Tibial nerve (tissue), 4 donors: Measurements from ENCODE around the gene SERPINA4.
"Not testable (repeated sequence)": the region's sequence is repeated elsewhere in the genome, so short reads cannot be mapped to it uniquely, and the experiment has no call there.

Experiments
- EP300 ChIP-seq, 2 donors: sonication (generic); formaldehyde crosslinking; IDR thresholded peaks; one replicate each; pipeline ENCODE4 v1.6.1; 2017; ENCODE audit warnings: antibody characterized with exemption in 2 of 2, mild to moderate bottlenecking in 1 of 2
- POLR2A ChIP-seq, 2 donors: fragments of 450-650 bp; IDR thresholded peaks; one replicate each; pipeline ENCODE4 v1.6.1; 2017; ENCODE audit warnings: antibody characterized with exemption in 2 of 2, mild to moderate bottlenecking in 2 of 2, moderate library complexity in 2 of 2
- TF ChIP-seq, protein P1 (sequence below), 5 experiments: fragments of 200-600 bp in 3 of 5; fragments of 450-650 bp in 2 of 5; sonication (generic) in 3 of 5; IDR thresholded peaks; one replicate each; pipeline ENCODE4 v1.5.1; 2016 to 2019; ENCODE audit warnings: antibody characterized with exemption in 5 of 5, mild to moderate bottlenecking in 3 of 5, moderate library complexity in 2 of 5

DNA sequence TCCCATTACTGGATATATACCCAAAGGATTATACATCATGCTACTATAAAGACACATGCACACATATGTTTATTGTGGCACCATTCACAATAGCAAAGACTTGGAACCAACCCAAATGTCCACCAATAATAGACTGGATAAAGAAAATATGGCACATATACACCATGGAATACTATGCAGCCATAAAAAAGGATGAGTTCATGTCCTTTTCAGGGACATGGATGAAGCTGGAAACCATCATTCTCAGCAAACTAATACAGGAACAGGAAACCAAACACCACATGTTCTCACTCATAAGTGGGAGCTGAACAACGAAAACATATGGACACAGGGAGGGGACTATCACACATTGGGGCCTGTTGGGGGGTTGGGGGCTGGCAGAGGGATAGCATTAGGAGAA is 47.7 kb downstream of the SERPINA4 start:
- TF ChIP-seq, protein P1, sequence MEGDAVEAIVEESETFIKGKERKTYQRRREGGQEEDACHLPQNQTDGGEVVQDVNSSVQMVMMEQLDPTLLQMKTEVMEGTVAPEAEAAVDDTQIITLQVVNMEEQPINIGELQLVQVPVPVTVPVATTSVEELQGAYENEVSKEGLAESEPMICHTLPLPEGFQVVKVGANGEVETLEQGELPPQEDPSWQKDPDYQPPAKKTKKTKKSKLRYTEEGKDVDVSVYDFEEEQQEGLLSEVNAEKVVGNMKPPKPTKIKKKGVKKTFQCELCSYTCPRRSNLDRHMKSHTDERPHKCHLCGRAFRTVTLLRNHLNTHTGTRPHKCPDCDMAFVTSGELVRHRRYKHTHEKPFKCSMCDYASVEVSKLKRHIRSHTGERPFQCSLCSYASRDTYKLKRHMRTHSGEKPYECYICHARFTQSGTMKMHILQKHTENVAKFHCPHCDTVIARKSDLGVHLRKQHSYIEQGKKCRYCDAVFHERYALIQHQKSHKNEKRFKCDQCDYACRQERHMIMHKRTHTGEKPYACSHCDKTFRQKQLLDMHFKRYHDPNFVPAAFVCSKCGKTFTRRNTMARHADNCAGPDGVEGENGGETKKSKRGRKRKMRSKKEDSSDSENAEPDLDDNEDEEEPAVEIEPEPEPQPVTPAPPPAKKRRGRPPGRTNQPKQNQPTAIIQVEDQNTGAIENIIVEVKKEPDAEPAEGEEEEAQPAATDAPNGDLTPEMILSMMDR (IDR thresholded peaks at IDR 0.05), result not testable (repeated sequence)
- TF ChIP-seq POLR2A, EP300 (IDR thresholded peaks at IDR 0.05): not testable (repeated sequence)
